Cardiac fibroblast (primary cell): Measurements from ENCODE around the gene UNC5A.

ENCODE experiments used
- DNase-seq, 2 donors: peaks; one replicate each; pipeline versions ENCODE4 v3.0.0 to v3.0.0-alpha.2; 2010; ENCODE audit warnings: low read depth in 2 of 2
- H3K4me3 ChIP-seq, 2 donors: replicated peaks in 1 of 2; 1 replicate in 1 of 2; 2 replicates in 1 of 2; pipeline ENCODE4 v1.5.1; 2011; ENCODE audit warnings: low read depth in 2 of 2, low read length in 2 of 2, mild to moderate bottlenecking in 2 of 2, moderate library complexity in 1 of 2
- CTCF ChIP-seq: IDR thresholded peaks from one replicate; pipeline ENCODE4 v1.5.1; 2011; ENCODE audit warnings: low read depth, mild to moderate bottlenecking, low read length, inconsistent platforms

UNC5A gene

GRCh38 chr5:176770431-176770830 is 39.9 kb upstream of the UNC5A start:
- no peak for TF ChIP-seq CTCF
- DNase-seq = no peak
- no peak overlapping the region for H3K4me3 ChIP-seq

- no peak overlapping the region for H3K4me3 ChIP-seq
- TF ChIP-seq CTCF = no peak
- no peak for DNase-seq
These were observed 39.1 kb upstream of the UNC5A start for GRCh38 chr5:176771102-176771845.

GRCh38 chr5:176772271-176773210 is 37.8 kb upstream of the UNC5A start:
- TF ChIP-seq CTCF = no peak
- no peak for DNase-seq
- no peak overlapping the region for H3K4me3 ChIP-seq

GRCh38 chr5:176773408-176774035 is 36.8 kb upstream of the UNC5A start:
- TF ChIP-seq CTCF = no peak
- DNase-seq = no peak
- no peak overlapping the region for H3K4me3 ChIP-seq

GRCh38 chr5:176774216-176775171 is 35.9 kb upstream of the UNC5A start:
- DNase-seq = no peak
- TF ChIP-seq CTCF = no peak
- H3K4me3 ChIP-seq = no peak overlapping the region

GRCh38 chr5:176775409-176775808 is 35.0 kb upstream of the UNC5A start:
- TF ChIP-seq CTCF = no peak
- H3K4me3 ChIP-seq = no peak overlapping the region
- no peak for DNase-seq
